ENCODE measurements around the gene HOXA10.

DNA sequence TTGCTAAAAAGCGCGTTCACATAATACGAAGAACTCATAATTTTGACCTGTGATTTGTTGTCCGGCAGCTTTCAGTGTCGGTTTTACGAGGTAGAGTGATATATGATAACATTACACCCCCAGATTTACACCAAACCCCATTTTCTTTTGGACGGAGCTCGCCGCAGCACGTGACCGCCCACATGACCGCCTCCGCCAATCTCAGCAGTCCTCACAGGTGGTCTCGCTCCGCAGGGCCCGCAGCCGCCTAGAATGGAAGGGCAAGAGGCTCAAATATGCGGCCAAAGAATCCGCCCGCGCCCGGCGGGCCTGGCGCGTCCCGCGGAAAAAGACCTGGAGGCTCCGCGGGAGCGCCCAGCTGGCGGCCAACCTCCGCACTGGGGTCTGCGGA lies 17.6 kb downstream of the HOXA10 start, which contains the start of gene HOXA7:
- TF ChIP-seq, protein P1, sequence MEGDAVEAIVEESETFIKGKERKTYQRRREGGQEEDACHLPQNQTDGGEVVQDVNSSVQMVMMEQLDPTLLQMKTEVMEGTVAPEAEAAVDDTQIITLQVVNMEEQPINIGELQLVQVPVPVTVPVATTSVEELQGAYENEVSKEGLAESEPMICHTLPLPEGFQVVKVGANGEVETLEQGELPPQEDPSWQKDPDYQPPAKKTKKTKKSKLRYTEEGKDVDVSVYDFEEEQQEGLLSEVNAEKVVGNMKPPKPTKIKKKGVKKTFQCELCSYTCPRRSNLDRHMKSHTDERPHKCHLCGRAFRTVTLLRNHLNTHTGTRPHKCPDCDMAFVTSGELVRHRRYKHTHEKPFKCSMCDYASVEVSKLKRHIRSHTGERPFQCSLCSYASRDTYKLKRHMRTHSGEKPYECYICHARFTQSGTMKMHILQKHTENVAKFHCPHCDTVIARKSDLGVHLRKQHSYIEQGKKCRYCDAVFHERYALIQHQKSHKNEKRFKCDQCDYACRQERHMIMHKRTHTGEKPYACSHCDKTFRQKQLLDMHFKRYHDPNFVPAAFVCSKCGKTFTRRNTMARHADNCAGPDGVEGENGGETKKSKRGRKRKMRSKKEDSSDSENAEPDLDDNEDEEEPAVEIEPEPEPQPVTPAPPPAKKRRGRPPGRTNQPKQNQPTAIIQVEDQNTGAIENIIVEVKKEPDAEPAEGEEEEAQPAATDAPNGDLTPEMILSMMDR (IDR thresholded peaks at IDR 0.05): no peak
- TF ChIP-seq POLR2A (IDR thresholded peaks at IDR 0.05): no peak
- TF ChIP-seq EP300 (IDR thresholded peaks at IDR 0.05): no peak
